CD4-positive, CD25-positive, alpha-beta regulatory T cell (primary cell): ENCODE measurements around the gene TMEM247. TPM values are rescaled to one million over a fixed set of nuclear protein-coding genes. Genes with fewer than 3 reads are reported as not detected.
A peak's percentile ranks its signal among the peaks of the same experiment; 100 is the strongest.

ENCODE experiments used
- ATAC-seq, 2 donors: fragments of 150-1000 bp; cut with Tn5 transposase; one replicate each; pipeline ENCODE4 v1.10.0; 2021; ENCODE audit warnings: low read depth in 2 of 2, moderate number of reproducible peaks in 2 of 2, moderate library complexity in 1 of 2
- DNase-seq, 3 donors: peaks; one replicate each; pipeline versions ENCODE4 v3.0.0 to v3.0.0-alpha.2; 2012 to 2022; ENCODE audit warnings: mixed read lengths in 1 of 3
- H3K27ac ChIP-seq: one replicate; pipeline ENCODE4 v1.7.0; 2013; ENCODE audit warnings: mild to moderate bottlenecking, low read length; ENCODE audit not compliant: insufficient read depth, poor library complexity, severe bottlenecking
- H3K27me3 ChIP-seq: one replicate; pipeline ENCODE4 v1.7.0; 2013; ENCODE audit warnings: low read length; ENCODE audit not compliant: control insufficient read depth, insufficient read depth
- H3K36me3 ChIP-seq: one replicate; pipeline ENCODE4 v1.7.0; 2013; ENCODE audit warnings: mild to moderate bottlenecking, low read length, moderate library complexity; ENCODE audit not compliant: control insufficient read depth, insufficient read depth
- H3K4me1 ChIP-seq: 2 replicates; pipeline ENCODE4 v1.7.0; 2013; ENCODE audit warnings: mild to moderate bottlenecking, low read length; ENCODE audit not compliant: insufficient read depth, control insufficient read depth, poor library complexity, severe bottlenecking
- H3K4me3 ChIP-seq: one replicate; pipeline ENCODE4 v1.7.0; 2013; ENCODE audit warnings: low read depth, mild to moderate bottlenecking, low read length, moderate library complexity
- H3K9me3 ChIP-seq, 2 experiments: 1 replicate in 1 of 2; 2 replicates in 1 of 2; pipeline ENCODE4 v1.7.0; 2013; ENCODE audit warnings: low read length in 2 of 2, mild to moderate bottlenecking in 1 of 2, moderate library complexity in 1 of 2; ENCODE audit not compliant: control insufficient read depth in 2 of 2
- H3K27ac Mint-ChIP-seq, 3 donors: one replicate each; pipeline ENCODE4 v1.8.0; 2020 to 2022; ENCODE audit warnings: mild to moderate bottlenecking in 3 of 3, mixed read lengths in 3 of 3, moderate library complexity in 2 of 3
- H3K27me3 Mint-ChIP-seq: one replicate; pipeline ENCODE4 v1.8.0; 2022; ENCODE audit warnings: mild to moderate bottlenecking, mixed read lengths
- H3K36me3 Mint-ChIP-seq: one replicate; pipeline ENCODE4 v1.8.0; 2020; ENCODE audit warnings: mixed read lengths
- H3K4me1 Mint-ChIP-seq, 4 donors: one replicate each; pipeline ENCODE4 v1.8.0; 2020 to 2022; ENCODE audit warnings: mixed read lengths in 4 of 4, mild to moderate bottlenecking in 1 of 4
- H3K4me3 Mint-ChIP-seq, 4 donors: one replicate each; pipeline ENCODE4 v1.8.0; 2020 to 2022; ENCODE audit warnings: mild to moderate bottlenecking in 4 of 4, mixed read lengths in 4 of 4, moderate library complexity in 3 of 4
- H3K9me3 Mint-ChIP-seq, 7 donors: one replicate each; pipeline ENCODE4 v1.8.0; 2020 to 2022; ENCODE audit warnings: mixed read lengths in 7 of 7, mild to moderate bottlenecking in 3 of 7, moderate library complexity in 2 of 7
- polyA plus RNA-seq, 4 donors: library from polyadenylated mRNA; unstranded; fragments of 300-500 nt; fragmentation: Illumina TruSeq; gene quantifications; one replicate each; pipeline ENCODE4 v1.2.3, GENCODE V29; 2021
- total RNA-seq: library from RNA; stranded (reverse); gene quantifications from one replicate; pipeline ENCODE4 v1.2.3, GENCODE V29; 2022

The TMEM247 gene
- total and polyA plus RNA-seq, 5 donors from 2014 or later, result not detected

DNA sequence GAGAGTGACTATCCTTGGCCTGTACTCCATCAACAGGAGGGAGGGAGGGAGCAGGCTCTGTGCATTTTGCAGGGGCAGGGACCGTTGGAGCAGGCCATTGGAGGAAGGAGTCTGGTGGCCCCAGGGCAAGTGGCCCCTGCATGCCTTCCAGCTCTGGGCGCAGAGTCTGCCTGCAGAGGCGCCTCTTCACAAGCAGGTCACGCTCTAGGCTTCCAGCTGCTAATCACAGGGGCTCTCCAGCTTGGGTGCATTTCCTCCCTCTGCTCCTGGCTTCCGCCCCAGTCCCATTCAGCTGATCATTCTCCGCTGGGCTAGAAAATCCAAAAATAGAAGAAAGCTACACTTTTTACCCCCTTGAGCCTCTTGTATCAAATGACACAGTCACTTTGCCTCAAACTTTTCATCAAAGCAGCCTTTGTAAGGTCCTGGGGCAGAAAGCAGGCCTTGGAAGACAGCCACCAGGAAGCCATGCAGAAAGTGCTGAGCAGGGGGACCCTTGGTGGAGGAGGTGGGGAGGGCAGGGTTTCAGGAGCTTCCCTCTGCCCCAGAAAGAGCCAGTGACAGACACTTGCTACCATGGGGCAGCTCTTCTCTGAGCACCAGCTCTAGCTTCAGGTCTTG lies 11.3 kb downstream of the TMEM247 start:
- no peak overlapping the region for H3K4me3 ChIP-seq
- Mint-ChIP-seq H3K36me3 (no peaks in the 10 kb centered on the region), H3K4me1 (peaks cover 0 to 5% (median 1%) of the 10 kb centered on the region in 4 donors), H3K27me3 (peaks cover 17% of the 10 kb centered on the region), H3K9me3 (peaks cover 0 to 2% (median 0%) of the 10 kb centered on the region in 7 donors), H3K27ac (peak overlapping the region in 1 of 3 donors; percentile 45), H3K4me3 (no peak overlapping the region)
- no peak overlapping the region for H3K27ac ChIP-seq
- H3K9me3 ChIP-seq, result no peaks in the 10 kb centered on the region
- H3K4me1 ChIP-seq, result no peaks in the 10 kb centered on the region
- no peaks in the 10 kb centered on the region for H3K36me3 ChIP-seq
- no peak for DNase-seq
- no peaks in the 10 kb centered on the region for H3K27me3 ChIP-seq
- no peak for ATAC-seq

DNA sequence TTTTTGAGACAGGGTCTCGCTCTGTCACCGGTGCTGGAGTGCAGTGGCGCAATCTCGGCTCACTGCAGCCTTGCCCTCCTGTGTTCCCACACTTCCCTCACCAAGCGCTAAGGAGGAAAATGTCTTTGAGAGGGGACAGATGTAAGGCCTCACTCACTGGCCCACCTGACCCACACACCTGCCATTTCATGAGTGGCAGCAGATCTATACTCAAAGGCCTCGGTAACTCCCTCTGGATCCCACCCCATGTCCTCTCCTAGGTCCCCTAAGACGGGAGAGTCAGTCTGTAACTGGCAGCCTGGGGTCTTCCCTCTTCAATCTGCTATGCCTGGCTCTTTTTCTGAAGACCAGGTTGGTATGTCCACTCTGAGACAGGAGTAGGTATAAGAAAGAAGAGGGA lies 12.9 kb downstream of the TMEM247 start:
- no peaks in the 10 kb centered on the region for H3K4me1 ChIP-seq
- Mint-ChIP-seq H3K4me3 (no peak overlapping the region), H3K4me1 (peaks cover 0 to 5% (median 1%) of the 10 kb centered on the region in 4 donors), H3K27ac (no peak overlapping the region), H3K27me3 (peaks cover 16% of the 10 kb centered on the region), H3K36me3 (no peaks in the 10 kb centered on the region), H3K9me3 (peaks cover 0 to 2% (median 0%) of the 10 kb centered on the region in 7 donors)
- H3K27me3 ChIP-seq, result no peaks in the 10 kb centered on the region
- no peak for DNase-seq
- no peak overlapping the region for H3K4me3 ChIP-seq
- H3K36me3 ChIP-seq, result no peaks in the 10 kb centered on the region
- no peak for ATAC-seq
- no peaks in the 10 kb centered on the region for H3K9me3 ChIP-seq
- no peak overlapping the region for H3K27ac ChIP-seq

DNA sequence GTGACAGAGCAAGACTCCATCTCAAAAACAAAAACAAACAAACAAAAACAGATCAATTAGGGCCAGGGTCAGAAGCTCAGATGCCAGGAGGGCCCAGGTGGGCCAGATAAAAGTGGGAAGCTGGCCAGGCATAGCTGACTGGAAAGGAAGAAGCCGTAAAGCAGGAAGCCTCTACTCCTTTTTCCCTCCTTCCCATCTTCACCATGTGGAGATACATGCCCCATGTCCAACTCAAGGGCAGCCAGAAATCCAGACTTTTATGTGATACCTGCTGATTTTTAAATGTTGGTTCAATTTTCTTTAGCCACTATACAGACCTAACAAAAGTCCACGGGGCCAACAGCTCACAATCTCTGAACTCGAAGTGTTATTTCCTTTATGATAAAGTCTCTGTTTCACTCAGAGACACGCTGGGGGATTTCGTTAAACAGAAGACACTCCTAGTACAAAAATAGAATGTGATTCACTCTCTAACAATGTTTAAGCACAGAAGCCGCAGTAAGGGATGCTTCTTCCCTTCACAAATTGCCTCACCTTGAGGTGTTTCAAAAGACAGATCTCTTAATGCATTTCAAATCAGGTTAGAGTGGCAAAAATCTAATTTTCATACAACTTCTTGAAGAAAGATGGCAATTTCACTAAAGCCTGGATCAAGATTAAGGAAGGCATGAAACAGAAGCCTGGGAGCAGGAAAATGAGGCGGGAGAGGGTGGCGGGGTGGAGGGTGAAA lies 14.0 kb downstream of the TMEM247 start:
- peak overlapping the region in 1 of 3 donors; percentile 39 for H3K27ac Mint-ChIP-seq
- Histone ChIP-seq H3K36me3 (no peaks in the 10 kb centered on the region), H3K9me3 (no peaks in the 10 kb centered on the region), H3K27ac (no peak overlapping the region), H3K4me3 (no peak overlapping the region), H3K4me1 (no peaks in the 10 kb centered on the region), H3K27me3 (peaks cover 2% of the 10 kb centered on the region)
- DNase-seq, result peak in 1 of 3 donors; percentile 26
- ATAC-seq, result no peak
- peaks cover 26% of the 10 kb centered on the region for H3K27me3 Mint-ChIP-seq
- H3K9me3 Mint-ChIP-seq, result peaks cover 0 to 2% (median 0%) of the 10 kb centered on the region in 7 donors
- H3K36me3 Mint-ChIP-seq, result no peaks in the 10 kb centered on the region
- peaks cover 0 to 5% (median 1%) of the 10 kb centered on the region in 4 donors for H3K4me1 Mint-ChIP-seq
- H3K4me3 Mint-ChIP-seq, result no peak overlapping the region

DNA sequence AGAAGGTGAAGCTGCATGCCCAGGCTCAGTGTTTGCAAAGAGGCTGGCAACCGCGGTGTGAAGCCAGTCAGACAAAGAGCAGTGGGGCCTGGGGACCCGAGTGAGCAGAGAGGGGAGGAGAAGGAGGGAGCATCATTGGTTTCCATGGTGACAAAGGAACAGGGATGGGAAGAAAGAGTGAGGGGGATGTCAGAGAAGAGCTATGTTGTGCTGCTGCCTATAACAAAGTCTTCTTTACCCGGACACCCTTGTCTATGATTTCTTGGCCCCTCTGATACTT lies 14.5 kb downstream of the TMEM247 start:
- Histone ChIP-seq H3K36me3 (no peaks in the 10 kb centered on the region), H3K9me3 (no peaks in the 10 kb centered on the region), H3K27ac (no peak overlapping the region), H3K4me3 (no peak overlapping the region), H3K4me1 (no peaks in the 10 kb centered on the region), H3K27me3 (peaks cover 2% of the 10 kb centered on the region)
- ATAC-seq, result no peak
- Mint-ChIP-seq H3K4me1 (peaks cover 0 to 5% (median 2%) of the 10 kb centered on the region in 4 donors), H3K36me3 (no peaks in the 10 kb centered on the region), H3K27me3 (peaks cover 31% of the 10 kb centered on the region), H3K9me3 (peaks cover 0 to 2% (median 0%) of the 10 kb centered on the region in 7 donors), H3K4me3 (no peak overlapping the region), H3K27ac (no peak overlapping the region)
- no peak for DNase-seq

DNA sequence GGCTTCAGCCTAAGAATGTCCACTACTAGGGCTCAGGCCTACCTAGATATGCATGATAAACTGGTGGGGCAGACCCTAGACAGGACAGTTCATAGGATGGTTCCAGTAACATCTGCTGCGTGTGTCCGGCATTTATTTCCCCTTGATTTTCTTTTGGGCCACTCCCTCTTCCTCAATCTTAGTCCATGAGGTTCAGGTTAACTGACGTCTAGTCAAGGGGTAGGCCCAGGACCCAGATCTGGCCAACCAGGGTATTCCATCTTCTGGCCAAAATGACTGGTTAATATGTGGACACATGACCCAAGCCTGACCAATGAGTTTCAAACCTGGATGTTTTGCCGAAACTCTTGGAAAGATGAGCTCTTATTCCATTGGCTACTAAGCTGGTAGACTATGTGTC lies 15.2 kb downstream of the TMEM247 start:
- no peaks in the 10 kb centered on the region for H3K36me3 ChIP-seq
- peaks cover 34% of the 10 kb centered on the region for H3K27me3 Mint-ChIP-seq
- no peak overlapping the region for H3K4me3 ChIP-seq
- H3K36me3 Mint-ChIP-seq, result no peaks in the 10 kb centered on the region
- H3K4me1 Mint-ChIP-seq, result peaks cover 0 to 10% (median 2%) of the 10 kb centered on the region in 4 donors
- H3K9me3 Mint-ChIP-seq, result peaks cover 0 to 2% (median 0%) of the 10 kb centered on the region in 7 donors
- no peak for ATAC-seq
- no peak overlapping the region for H3K27ac Mint-ChIP-seq
- DNase-seq, result no peak
- H3K9me3 ChIP-seq, result no peaks in the 10 kb centered on the region
- H3K4me1 ChIP-seq, result peaks cover 4% of the 10 kb centered on the region
- peaks cover 4% of the 10 kb centered on the region for H3K27me3 ChIP-seq
- H3K4me3 Mint-ChIP-seq, result no peak overlapping the region
- H3K27ac ChIP-seq, result no peak overlapping the region

DNA sequence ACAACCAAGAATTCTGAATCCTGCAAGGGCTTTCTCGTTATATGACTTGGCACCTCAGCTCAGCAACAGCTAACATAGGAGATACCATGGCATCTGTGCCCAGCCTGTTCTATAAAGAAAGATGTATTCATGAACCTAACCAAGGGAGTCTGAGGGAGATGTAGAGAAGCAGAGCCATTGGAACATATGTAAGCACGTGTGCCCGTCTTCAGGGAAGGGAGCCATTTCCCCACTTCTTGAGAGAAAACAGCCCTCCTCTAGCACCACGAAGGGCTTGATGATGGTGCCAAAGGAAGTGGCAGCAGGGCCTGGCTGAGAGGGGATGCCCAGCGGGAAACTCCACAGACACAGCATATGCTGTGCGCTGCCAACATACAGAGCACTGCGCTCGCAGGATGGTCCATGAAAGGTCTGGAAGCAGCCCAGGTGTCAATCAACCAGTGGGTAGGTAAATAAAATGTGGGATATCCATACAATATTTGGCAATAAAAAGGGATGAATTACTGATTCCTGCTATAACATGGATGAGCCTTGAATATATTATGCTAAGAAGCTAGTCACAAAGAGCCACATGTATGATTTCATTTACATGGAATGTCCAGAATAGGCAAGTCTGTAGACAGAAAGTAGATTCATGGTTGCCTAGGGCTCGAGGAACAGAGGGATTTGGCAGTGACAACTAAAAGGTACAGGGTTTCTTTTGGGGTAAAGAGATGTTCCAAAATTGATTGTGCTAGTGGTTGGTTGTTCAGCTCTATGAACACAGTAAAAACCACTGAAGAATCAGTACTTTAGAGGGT lies 16.1 kb downstream of the TMEM247 start:
- H3K27ac ChIP-seq, result no peak overlapping the region
- H3K27me3 Mint-ChIP-seq, result peaks cover 42% of the 10 kb centered on the region
- H3K36me3 ChIP-seq, result no peaks in the 10 kb centered on the region
- H3K27me3 ChIP-seq, result peaks cover 4% of the 10 kb centered on the region
- no peak overlapping the region for H3K27ac Mint-ChIP-seq
- peaks cover 0 to 2% (median 0%) of the 10 kb centered on the region in 7 donors for H3K9me3 Mint-ChIP-seq
- H3K36me3 Mint-ChIP-seq, result no peaks in the 10 kb centered on the region
- H3K4me3 ChIP-seq, result no peak overlapping the region
- DNase-seq, result no peak
- no peaks in the 10 kb centered on the region for H3K9me3 ChIP-seq
- H3K4me1 ChIP-seq, result peaks cover 12% of the 10 kb centered on the region
- peak overlapping the region in 2 of 4 donors; percentile 11 to 35 for H3K4me3 Mint-ChIP-seq
- no peak for ATAC-seq
- peaks cover 4 to 19% (median 7%) of the 10 kb centered on the region in 4 donors for H3K4me1 Mint-ChIP-seq

DNA sequence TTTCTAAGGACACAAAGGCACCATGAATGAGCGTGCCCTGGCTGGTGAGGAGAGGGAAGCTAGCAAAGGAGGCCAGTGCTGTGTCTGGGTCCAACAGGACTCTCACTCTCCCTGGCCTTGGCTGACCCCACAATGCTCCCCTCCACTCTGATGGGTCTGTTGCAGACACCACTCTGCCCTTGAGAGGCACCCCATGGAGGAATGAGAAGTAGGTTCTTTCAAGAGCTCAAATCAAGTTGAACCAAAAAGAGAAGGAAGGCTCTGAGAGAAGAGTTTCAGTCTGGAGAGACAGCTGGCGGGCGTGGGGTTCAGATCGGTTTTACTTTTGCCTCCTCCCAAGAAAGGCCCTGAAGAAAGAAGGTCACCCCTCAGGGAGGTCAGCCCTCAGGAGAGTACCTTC lies 18.4 kb downstream of the TMEM247 start:
- no peaks in the 10 kb centered on the region for H3K36me3 ChIP-seq
- DNase-seq, result no peak
- H3K27me3 ChIP-seq, result peaks cover 4% of the 10 kb centered on the region
- H3K4me3 ChIP-seq, result no peak overlapping the region
- peaks cover 4 to 19% (median 10%) of the 10 kb centered on the region in 4 donors for H3K4me1 Mint-ChIP-seq
- no peak overlapping the region for H3K27ac ChIP-seq
- ATAC-seq, result no peak
- no peaks in the 10 kb centered on the region for H3K36me3 Mint-ChIP-seq
- H3K4me3 Mint-ChIP-seq, result peak overlapping the region in 1 of 4 donors; percentile 39
- peak overlapping the region in 1 of 3 donors; percentile 53 for H3K27ac Mint-ChIP-seq
- H3K27me3 Mint-ChIP-seq, result peaks cover 48% of the 10 kb centered on the region
- no peaks in the 10 kb centered on the region for H3K9me3 ChIP-seq
- peaks cover 0 to 2% (median 0%) of the 10 kb centered on the region in 7 donors for H3K9me3 Mint-ChIP-seq
- H3K4me1 ChIP-seq, result peaks cover 12% of the 10 kb centered on the region
